ENCODE measurements around the gene GLOD5. TPM values are rescaled to one million over a fixed set of nuclear protein-coding genes. Genes with fewer than 3 reads are reported as not detected.

The GLOD5 gene
- total RNA-seq, 4 donors from 2014 or later = not detected

- H3K4me1 ChIP-seq = no peaks in the 10 kb centered on the region
- DNase-seq (ENCODE audit: extremely low spot score) = no peak
- H3K4me3 ChIP-seq = no peak overlapping the region
- 81% methylated on average over 7 of the region's 7 CpGs for WGBS
- TF ChIP-seq CTCF (IDR thresholded peaks at IDR 0.05) = no peak
- TF ChIP-seq POLR2A (IDR thresholded peaks at IDR 0.05; ENCODE audit: low read depth) = no peak
- no peak for TF ChIP-seq EP300 (IDR thresholded peaks at IDR 0.05)
- no peak for TF ChIP-seq POLR2AphosphoS5 (IDR thresholded peaks at IDR 0.05)
- H3K9me3 ChIP-seq = no peaks in the 10 kb centered on the region
- no peak overlapping the region for H3K27ac ChIP-seq (replicated peaks in 1 of 4)
- H3K36me3 ChIP-seq = no peaks in the 10 kb centered on the region
- intact Hi-C loops (cut with DNase I) = no loop called here
- no peaks in the 10 kb centered on the region for H3K27me3 ChIP-seq
These were observed 17.9 kb downstream of the GLOD5 start for GRCh38 chrX:48779399-48779798.

GRCh38 chrX:48781705-48782104 lies 20.2 kb downstream of the GLOD5 start:
- 86% methylated on average over 6 of the region's 6 CpGs for WGBS
- intact Hi-C loops (cut with DNase I) = no loop called here
- TF ChIP-seq POLR2A (IDR thresholded peaks at IDR 0.05; ENCODE audit: low read depth) = no peak
- TF ChIP-seq EP300 (IDR thresholded peaks at IDR 0.05) = no peak
- TF ChIP-seq POLR2AphosphoS5 (IDR thresholded peaks at IDR 0.05) = no peak
- TF ChIP-seq CTCF (IDR thresholded peaks at IDR 0.05) = no peak
- Histone ChIP-seq H3K27me3 (peaks cover 0 to 6% (median 0%) of the 10 kb centered on the region in 4 donors), H3K36me3 (no peaks in the 10 kb centered on the region), H3K4me3 (no peak overlapping the region), H3K4me1 (no peaks in the 10 kb centered on the region), H3K9me3 (no peaks in the 10 kb centered on the region), H3K27ac (replicated peaks in 1 of 4) (no peak overlapping the region)
- DNase-seq (ENCODE audit: extremely low spot score) = no peak

- H3K36me3 ChIP-seq = no peaks in the 10 kb centered on the region
- no peak overlapping the region for H3K4me3 ChIP-seq
- peaks cover 0 to 9% (median 0%) of the 10 kb centered on the region in 4 donors for H3K27me3 ChIP-seq
- 63% methylated on average over 2 of the region's 2 CpGs for WGBS
- intact Hi-C loops (cut with DNase I) = no loop called here
- H3K27ac ChIP-seq (replicated peaks in 1 of 4) = no peak overlapping the region
- H3K4me1 ChIP-seq = no peaks in the 10 kb centered on the region
- no peak for DNase-seq (ENCODE audit: extremely low spot score)
- H3K9me3 ChIP-seq = no peaks in the 10 kb centered on the region
- no peak for TF ChIP-seq EP300 (IDR thresholded peaks at IDR 0.05)
- no peak for TF ChIP-seq POLR2AphosphoS5 (IDR thresholded peaks at IDR 0.05)
- TF ChIP-seq CTCF (IDR thresholded peaks at IDR 0.05) = no peak
- no peak for TF ChIP-seq POLR2A (IDR thresholded peaks at IDR 0.05; ENCODE audit: low read depth)
These were observed 20.7 kb downstream of the GLOD5 start for GRCh38 chrX:48782216-48782615.

GRCh38 chrX:48782795-48783194 lies 21.2 kb downstream of the GLOD5 start:
- no peak for DNase-seq (ENCODE audit: extremely low spot score)
- Histone ChIP-seq H3K4me3 (no peak overlapping the region), H3K36me3 (no peaks in the 10 kb centered on the region), H3K27me3 (peaks cover 0 to 15% (median 0%) of the 10 kb centered on the region in 4 donors), H3K9me3 (no peaks in the 10 kb centered on the region), H3K27ac (replicated peaks in 1 of 4) (no peak overlapping the region), H3K4me1 (no peaks in the 10 kb centered on the region)
- TF ChIP-seq EP300 (IDR thresholded peaks at IDR 0.05) (no peak), CTCF (IDR thresholded peaks at IDR 0.05) (no peak), POLR2A (IDR thresholded peaks at IDR 0.05; ENCODE audit: low read depth) (no peak), POLR2AphosphoS5 (IDR thresholded peaks at IDR 0.05) (no peak)
- WGBS = 89% methylated on average over 8 of the region's 13 CpGs
- intact Hi-C loops (cut with DNase I) = no loop called here

- Histone ChIP-seq H3K27me3 (peaks cover 0 to 16% (median 0%) of the 10 kb centered on the region in 4 donors), H3K4me1 (no peaks in the 10 kb centered on the region), H3K4me3 (no peak overlapping the region), H3K9me3 (no peaks in the 10 kb centered on the region), H3K27ac (replicated peaks in 1 of 4) (no peak overlapping the region), H3K36me3 (no peaks in the 10 kb centered on the region)
- DNase-seq (ENCODE audit: extremely low spot score) = no peak
- 73% methylated on average over 3 of the region's 3 CpGs for WGBS
- no peak for TF ChIP-seq CTCF (IDR thresholded peaks at IDR 0.05)
- intact Hi-C loops (cut with DNase I) = no loop called here
These were observed 23.2 kb downstream of the GLOD5 start for GRCh38 chrX:48784726-48785125.
